Stimulated activated CD8-positive, alpha-beta memory T cell treated with anti-CD3 and anti-CD28 coated beads, Interleukin-2, amount 100 ng/mL, for 1 hour (primary cell): Measurements from ENCODE around the gene ABAT.

Experiments
- DNase-seq, 2 donors: peaks; one replicate each; pipeline ENCODE4 v3.0.0-alpha.2; 2020; ENCODE audit warnings: low read depth in 2 of 2

ABAT gene

DNA sequence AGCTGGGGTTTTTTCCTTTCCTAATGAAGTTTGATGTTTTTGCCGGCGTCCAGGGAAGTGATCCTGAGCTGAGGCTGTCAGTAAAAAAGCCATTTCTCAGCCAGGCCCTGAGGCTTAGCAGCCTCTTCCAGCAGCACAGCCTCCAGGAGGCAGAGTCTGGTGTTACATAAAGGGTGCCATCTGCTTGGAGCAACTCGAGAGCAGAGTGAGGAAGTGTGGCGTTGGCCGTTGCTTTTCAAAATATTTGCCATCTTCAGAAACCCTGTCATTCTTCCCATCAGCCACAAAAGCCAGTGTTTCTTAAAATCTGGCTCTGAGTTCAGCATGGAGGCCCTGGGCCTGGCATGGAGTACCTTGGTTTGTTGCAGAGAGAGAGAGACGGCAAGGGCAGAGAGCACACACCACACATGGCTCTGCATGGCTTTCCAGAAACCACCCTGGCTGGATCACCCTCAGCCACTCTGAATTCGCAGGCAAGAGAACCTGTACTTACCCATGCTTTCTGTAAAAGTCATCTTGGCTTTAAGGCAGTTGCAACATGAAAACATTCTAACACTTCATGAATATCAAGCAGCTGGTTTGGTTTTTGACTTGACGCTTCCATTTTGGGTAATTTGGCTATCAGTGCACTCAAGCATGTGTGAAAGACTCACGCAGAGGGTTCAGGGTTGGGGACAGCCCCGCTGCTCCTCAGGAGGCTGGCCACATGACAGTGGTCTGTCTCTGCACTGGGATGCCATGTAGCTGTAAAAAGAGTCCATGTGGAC, 144.3 kb downstream of the ABAT start:
- DNase-seq = no peak

DNA sequence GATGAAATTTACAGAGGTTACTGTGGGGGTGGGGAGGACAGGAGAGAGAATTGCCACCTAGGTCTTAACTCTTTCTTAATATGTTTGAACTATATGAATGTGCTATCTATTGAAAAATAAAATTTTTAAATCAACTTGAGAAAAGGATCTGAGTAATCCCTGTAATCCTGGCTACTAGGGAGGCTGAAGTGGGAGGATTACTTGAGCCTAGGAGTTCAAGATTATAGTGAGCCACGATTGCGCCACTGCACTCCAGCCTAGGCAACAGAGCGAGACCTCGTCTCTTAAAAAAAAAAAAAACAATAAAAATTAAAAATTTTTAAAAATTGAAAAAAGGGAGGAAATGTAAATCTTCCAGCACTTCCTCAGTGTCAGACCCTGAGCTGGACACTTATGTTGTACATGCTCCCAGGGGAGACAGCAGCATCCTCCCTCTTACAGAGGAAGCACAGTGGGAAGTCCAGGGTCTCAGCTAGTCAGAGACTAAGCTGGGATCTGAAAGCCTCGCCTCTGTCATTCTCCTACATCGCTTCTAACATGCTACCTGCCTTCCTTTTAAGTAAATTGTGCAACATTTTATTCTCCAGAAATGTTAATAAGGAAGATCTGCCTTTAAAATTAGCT, 145.1 kb downstream of the ABAT start:
- DNase-seq = no peak

DNA sequence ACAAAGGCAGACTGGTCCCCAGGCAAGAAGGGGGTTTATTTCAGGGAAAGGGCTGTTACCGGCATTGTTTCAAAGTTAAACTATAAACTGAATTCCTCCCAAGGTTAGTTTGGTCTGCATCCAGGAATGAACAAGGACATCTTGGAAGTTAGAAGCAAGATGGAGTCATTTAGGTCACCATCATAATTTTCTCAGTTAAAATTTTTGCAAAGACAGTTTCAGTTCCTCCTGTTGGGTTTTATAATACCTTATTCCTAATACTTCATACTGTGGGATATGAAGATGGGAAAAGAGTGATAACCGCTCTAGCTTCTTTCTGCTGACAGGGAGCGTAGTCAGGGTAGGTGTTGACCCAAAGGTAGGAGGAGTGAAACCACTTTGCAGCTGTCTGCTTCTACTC, 148.0 kb downstream of the ABAT start:
- no peak for DNase-seq

DNA sequence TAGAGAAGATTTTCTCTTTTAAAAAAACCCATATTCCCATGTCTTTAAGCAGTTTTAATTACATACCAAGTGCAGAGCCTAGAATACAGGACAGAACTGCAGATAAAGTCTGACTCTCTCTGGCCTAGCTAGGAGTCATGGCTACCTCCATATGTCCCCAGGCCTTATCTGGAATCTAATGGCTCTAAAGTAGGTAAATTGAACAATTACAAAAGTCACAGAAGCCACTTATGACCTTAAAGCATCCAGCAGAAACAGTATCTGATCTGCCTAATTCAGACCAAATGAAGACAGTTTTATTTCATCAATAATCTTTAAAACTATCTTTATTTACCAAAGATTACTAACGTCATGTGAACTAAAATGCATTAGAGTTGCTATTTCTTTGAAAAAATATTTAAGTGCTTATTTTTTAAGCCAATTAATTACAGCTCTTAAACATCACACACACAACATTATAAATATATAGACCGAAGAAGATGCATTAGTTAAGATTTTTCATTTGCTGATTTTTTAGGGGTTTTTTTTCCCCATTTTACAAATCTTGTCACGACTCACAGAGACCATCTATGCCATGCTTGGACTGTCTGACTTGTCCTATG, 152.0 kb downstream of the ABAT start:
- DNase-seq = no peak

DNA sequence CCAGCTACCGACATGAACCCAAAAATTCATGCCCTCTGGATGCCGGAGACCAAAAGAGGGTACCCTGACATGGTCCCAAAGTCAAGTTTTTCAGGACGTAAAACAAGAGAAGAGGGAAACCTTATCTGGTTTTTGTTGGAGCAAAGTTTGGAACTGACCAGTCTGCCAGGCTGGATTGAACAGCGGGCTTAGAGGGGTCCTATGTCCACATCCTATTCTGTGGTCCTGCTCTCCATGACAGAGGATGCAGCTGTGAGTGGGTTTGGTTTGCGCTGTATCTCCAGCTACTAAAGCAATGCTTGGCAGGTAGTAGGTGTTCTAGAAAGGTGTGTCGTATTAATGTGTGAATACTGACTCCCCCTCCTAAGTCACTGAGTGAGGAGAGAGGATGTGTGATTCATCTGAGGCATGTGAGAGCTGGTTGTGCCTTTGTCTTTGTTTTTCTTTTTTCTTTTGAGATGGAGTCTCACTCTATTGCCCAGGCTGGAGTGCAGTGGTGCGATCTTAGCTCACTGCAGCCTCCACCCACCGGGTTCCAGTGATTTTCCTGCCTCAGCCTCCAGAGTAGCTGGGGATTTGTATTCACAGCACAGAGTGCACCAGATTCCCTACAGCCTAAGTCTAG, 154.2 kb downstream of the ABAT start:
- no peak for DNase-seq

DNA sequence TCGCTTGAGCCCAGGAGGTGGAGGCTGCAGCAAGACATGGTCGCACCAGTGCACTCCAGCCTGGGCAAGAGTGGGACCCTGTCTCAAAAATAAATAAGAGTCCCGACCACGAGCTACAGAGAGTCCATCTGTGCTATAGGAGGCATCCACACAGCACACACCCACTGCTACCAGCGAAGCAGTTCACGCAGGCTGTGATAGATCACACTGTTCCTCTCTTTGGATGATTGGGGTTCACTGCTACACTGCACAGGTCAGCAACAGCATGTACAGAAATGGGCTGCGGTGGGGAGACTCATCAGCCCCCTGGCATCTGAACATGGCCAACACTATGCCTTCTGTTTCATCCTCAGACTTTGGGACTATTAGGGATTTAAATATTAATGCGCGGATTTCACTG, 157.0 kb downstream of the ABAT start:
- DNase-seq = no peak

DNA sequence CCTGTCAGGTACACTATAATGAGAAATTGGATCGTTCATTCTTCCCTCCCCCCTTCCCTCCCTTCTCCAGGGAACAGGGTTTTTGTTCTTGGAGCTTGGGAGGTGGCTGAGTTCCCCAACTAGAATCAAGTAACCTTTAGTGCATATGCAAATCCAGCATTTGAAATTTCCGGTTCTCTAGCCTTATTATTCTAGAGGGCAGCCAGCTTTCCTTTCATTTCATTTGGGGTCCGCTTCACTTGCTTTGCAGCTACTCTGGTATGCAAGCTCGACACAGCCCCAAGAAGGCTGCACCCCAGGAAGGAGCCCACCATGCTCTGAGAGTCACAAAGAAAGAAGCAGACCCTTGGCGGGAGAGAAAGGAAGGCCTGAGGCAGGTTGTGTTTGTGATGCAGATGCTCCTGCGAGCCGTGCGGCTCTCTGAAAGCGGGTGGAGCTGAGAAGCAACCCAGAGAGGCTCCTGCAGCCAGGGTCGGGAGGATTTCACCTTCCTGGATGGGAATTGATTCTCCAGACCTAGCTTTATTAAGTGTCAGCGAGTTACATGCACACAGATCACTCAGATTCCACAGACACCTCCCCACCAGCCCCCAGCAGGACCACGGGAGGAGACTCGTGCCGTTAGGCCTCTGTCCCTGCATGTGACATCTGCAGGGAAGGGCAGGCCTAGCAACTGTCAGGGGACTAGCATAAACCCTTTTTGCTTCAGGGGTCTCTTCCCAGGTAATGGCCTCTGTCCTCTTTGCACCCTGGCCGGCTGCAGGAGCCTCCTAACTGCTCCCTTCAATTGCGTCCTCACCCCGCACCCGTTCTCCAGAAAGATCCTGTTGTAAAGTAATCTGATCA, 157.7 kb downstream of the ABAT start:
- DNase-seq = no peak

DNA sequence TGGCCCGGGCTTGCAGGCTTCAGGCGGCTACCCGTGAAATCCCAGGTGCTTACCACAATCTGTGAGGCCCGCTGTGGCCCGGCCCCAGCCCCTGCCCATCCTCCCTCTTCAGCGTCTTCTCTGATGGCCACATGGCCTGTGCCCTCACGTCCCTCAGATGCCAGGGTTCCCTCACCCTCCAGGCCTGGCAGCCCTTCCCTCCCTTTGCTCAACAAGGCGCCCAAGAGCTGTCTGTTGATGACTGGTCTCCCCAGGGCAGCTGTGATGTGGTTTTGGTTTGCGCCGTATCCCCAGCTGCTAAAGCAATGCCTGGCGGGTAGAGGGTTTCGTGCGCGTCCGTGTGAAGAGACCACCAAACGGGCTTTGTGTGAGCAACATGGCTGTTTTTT, 158.3 kb downstream of the ABAT start:
- no peak for DNase-seq
